HG03097 (cell line): ENCODE measurements around the gene AGBL3.
"Not testable (repeated sequence)": the region's sequence is repeated elsewhere in the genome, so short reads cannot be mapped to it uniquely, and the experiment has no call there.

Experiments
- ATAC-seq: cut with Tn5 transposase; IDR thresholded peaks from one replicate; pipeline ENCODE4 v1.9.1; 2021; ENCODE audit not compliant: unreplicated experiment, low FRiP score

The AGBL3 gene

DNA sequence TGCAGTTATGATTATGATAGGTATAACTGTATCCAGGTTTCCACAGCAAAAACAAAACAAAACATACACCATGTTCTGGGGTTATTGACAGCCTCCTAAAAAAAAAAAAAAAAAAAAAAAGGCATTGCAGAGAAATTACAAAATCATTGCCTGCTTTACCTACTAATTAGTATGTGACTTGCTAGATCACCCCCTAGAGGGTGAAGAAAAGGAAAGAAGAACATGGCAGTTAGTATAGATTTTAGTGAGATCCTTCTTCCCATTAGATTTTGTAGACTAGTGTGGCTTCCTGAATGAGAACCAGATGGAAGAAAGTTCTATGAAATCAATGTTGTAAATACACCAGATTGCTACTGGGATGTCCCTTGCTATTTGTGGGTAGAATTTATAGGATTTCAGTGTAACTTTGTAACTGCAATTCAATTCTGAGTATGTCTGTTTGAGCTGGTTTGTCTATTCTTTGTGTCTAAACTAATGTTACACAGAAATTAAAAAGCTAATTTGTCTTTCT is 24.0 kb upstream of the AGBL3 start:
- ATAC-seq, result no peak

DNA sequence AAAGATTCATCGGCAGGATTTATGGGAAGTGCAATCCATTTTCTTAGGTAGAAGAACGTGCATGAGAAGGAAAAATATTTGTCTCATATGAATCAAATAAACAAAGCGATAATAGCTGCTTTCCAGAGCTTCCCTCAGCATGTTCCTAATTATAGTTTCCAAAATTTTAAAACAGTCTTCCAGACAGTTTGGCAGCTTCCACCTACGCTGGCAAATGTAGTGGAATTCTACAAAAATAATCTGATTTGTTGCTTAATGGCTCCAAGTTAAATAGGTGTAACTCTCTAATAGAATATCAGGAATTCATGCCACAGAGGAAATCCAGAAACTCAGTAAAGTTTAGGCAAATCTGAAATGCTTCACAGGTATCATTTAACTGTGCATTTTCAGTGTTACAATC is 23.3 kb upstream of the AGBL3 start:
- no peak for ATAC-seq

DNA sequence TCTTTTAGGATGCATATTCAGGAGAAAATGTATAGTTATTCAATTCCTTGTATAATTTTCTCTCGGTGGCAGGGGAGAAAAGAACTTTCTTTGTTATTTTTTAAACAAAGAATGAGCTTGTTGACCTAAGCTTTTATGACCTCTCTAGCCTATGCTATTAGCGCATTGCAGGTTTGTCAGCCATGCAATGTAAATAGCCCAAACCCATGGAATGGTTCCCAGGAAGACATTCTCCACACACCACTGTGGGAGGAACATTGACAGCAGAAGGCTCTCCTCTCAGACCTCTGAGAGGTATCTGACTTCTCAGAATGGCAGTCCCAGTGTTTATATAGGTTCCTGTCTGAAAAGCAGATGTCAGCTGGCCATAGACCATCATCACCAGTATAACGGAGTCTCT is 19.6 kb upstream of the AGBL3 start:
- no peak for ATAC-seq

DNA sequence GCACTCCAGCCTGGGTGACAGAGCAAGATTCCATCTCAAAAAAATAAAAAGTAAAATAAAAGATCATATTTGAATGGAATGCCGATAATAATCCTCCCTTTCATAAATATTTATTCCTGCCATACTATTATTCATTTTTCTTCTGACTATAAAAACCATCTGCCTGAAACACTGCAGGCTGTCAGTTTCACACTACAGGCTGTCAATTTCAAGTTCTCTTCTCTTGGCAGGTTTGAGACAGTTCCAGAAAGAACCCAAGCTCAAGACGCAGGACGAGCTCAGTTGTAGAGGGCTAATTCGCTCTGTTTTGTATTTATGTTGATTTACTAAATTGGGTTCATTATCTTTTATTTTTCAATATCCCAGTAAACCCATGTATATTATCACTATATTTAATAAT is 18.2 kb upstream of the AGBL3 start:
- no peak for ATAC-seq

DNA sequence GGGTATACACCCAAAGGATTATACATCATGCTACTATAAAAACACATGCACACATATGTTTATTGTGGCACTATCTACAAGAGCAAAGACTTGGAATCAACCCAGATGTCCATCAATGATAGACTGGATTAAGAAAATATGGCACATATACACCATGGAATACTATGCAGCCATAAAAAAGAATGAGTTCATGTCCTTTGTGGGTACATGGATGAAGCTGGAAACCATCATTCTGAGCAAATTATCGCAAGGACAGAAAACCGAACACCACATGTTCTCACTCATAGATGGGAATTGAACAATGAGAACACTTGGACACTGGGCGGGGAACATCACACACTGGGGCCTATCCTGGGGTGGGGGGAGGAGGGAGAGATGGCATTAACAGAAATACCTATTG is 4.7 kb upstream of the AGBL3 start:
- ATAC-seq, result not testable (repeated sequence)

DNA sequence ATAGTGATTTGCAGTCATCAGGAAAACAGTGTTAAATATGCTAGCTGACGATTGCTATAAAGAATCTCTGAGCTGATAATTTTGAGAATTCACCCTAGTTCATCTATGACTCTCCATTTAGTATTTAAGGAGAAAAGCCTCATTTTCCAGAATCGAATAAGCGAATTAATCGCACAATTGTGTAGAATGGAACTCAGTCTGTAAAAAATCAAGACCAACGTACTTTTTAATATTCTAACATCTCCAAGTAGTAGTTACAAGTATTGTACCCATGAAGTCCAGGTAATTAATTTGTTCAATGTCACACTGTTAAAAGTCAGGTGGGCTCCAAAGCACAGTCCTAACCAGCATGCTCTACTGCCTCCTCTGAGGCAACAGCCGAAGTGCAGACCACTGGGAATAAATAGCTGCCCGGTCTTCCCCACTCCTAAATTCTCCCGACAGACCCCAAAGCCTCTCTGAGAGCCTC is 380 bp upstream of the AGBL3 start:
- no peak for ATAC-seq

DNA sequence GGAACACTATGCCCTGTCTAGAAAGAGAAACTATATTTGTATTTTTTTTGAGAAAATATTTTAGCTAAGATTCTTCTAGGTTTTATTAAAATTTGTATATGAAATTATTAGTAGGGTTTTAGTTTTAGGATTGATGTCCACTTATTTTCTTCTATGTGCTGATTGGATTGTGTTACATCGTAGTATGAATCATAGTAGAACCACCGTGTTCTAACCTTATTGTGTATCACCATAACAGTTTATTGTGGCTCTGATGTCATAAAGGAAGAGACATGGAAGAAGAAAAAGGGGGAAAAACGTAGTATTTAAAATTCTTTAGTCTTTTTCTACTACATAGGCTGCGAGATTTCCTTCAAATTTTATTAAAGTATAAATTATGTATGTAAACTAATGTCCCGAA is 1.9 kb downstream of the AGBL3 start:
- no peak for ATAC-seq

DNA sequence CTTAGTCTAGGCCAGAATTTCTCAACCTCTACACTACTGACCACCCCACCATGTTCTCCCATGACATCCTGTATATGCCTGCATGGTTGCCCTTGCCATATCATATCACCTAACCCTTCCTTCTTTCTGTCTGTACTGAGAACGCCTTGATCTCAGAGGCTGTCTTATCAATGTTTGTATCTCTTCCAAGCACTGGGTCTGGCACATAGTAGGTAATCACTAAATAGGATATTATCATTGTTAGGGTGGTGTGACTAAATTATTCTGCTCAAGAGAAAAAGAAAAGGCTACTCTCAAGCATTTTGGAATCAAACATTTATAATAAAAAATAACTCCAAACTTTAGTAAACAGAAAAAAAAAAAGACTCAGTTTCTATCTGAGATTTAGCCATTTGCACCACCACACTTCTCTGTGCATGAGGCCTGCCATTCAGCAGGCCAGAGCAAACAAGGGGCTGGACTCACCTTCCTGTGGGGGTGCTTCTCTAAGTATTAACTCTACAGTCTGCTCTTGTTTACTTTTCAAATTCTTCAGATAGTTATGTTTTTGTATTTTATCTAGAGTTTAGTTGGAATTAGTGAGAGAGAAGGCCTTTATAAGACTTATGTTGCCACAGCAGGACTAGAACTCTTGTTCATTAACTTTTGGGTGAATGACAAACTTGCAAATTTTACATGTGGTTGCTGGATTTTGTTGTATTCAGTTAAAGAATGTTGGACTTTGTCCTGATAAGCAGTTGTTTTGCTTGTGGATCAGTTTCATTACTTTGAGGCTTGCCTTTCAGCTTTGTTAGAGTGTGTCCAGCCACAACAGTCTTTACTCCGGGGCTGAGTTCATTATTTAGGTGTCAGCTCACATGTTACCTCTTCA is 5.4 kb downstream of the AGBL3 start:
- ATAC-seq, result no peak

DNA sequence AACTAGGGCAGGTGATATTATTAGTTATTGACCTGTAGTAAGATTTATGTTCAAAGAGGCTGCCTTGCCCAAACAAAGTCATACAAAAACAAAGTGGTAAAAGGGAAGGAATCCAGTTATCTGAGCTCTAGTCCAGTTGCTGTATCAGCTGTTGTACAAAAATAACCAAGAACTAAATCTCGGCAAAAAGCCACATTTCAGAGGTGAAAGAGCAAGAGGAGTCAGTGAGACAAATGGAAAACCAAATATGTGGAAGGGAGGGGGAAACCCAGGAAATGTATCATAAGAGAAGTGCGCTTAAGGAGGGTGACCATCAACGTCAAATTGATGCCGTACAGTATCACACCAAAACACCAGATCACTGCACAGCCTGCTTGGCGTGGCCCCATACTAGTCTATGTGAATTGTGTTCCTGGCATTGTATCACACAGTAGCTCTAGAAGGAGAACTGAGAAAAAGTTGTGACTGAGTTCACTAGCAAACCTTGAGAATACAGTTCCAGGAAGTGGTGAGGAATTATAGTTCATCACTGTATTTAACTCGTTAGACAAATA is 6.4 kb downstream of the AGBL3 start:
- peak; percentile 58 for ATAC-seq

DNA sequence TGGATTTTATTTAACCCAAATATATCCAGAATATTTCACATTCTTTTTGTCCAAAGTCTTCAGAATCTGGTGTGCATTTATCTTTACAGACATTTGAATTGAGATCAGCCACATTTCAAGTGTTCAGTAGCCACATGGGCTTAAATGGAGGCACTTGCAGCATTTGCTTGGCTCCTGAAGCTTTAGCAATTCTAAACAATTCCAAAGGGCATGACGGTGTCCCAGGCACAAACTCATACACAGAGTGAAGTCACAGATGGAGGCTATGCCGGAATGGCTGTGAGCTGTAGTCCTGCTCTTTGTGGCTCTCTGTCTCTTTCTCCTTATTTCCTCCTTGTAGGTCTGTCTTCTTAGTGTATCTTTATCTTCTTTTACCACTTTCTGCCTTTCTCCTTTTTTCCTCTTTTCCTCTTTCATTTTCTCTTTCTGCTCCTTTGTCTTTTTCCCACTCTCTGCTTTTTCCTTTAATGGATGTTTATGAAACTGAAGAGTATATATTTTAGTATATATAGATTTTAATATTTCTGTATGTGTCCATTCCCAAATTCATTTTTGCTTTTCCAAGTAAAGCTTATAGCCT is 7.7 kb downstream of the AGBL3 start:
- no peak for ATAC-seq

DNA sequence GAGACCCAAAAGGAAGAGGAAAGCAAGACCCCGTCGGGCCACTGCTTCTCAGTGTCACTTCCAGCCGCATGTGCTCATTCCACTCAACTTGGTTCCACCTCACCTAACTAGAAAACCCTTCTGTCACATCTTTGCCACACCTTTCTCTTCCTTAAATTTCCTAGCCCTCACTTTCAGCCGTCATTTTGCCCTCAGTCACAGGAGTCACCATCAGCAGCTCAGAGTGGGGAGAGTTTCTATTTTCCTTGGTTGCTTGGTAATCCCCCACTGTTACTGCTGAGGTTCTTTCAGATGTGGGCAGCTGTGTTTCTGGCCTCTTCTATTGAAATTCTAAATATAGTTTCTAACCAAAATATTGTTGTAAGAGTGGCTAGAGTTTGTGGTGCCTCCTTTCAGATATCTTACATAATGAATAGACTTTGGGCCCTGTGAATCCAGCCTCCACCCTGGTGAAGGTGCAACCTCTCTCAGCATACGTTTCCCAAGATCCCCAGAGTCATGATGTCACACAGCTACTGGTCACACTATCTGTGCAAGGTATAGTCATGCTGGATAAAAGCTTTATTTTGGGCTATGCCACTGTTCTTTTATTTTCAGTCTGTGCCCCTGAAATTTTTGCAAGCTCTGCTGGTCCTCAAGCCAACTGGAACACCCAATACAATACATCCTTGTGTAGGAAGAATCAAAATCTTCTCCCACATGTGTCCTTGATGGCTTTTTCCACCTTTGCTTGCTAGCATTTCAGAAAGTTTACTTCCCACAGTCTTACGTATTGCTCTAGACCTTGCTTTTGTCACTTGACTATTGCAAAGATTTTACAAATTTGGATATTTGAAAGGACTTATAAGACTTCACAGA is 9.2 kb downstream of the AGBL3 start:
- peak; percentile 28 for ATAC-seq

DNA sequence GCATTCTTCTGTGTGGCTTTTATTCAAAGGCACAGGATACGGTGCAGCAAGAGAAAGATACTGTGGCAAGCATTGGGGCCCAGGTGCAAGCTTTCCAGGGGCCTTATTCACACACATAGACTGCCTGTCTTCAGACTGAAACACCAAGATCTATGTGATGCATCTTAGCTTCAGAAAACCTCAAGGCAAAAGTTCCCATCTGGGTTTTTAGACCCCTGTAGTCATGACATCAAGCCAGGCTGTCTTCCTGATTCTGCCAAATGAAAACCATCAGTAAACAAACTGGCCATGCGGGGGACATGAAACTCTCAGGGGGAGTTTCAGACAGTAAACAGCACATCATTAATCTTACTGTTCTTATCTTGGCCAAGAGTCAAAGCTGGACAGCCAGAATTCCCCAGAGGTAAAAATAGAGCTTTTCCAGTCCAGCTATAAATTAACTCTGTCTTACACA is 9.8 kb downstream of the AGBL3 start:
- peak; percentile 51 for ATAC-seq

DNA sequence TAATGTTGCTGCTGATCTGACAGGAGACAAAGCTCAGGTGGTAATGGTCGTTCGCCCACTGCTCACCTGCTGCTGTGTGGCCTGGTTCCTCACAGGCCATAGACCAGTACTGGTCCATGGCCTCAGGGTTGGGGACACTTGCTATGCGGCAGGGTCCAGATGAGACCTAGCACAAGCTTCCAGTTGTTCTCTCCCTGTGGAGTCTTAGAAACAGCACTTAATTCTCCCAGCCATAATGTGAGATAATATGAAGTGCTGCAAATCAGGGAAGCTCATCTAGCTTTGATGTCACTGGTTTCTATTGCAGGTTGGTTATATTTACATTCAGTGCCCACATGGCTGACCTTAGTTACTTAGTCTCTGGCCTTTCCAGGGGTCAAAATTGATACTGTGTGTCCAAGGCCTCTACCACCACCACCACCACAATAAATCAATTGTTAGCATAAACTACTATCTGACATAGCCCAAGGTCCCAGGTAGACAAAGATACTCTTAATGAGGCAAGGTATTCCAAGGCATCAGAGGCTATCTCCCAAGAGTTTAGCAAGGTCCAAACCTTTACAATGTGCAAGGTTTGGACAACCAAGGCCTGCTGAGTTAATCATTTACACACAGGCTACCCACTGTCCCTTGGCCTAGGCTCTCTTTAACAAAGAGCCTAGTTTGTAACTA is 11.0 kb downstream of the AGBL3 start:
- no peak for ATAC-seq

DNA sequence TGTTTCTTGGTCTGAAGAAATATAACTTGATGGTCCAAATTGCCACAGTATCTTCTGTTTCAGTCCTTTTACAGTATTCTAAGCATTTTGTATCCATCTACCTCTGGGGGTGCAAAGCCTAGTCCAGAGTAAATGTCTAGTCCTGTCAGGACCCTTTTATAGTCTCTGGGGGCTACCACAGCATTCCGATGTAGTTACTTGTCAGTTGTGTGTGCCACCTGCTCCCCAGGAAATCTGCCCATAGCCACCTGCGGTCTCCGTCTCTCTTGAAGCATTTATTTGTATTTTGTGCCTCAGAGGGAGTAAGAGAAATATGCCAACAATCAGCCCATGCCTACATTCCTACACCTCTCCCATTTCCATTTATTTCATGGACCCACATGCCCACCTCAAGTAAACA is 12.8 kb downstream of the AGBL3 start:
- ATAC-seq, result no peak

DNA sequence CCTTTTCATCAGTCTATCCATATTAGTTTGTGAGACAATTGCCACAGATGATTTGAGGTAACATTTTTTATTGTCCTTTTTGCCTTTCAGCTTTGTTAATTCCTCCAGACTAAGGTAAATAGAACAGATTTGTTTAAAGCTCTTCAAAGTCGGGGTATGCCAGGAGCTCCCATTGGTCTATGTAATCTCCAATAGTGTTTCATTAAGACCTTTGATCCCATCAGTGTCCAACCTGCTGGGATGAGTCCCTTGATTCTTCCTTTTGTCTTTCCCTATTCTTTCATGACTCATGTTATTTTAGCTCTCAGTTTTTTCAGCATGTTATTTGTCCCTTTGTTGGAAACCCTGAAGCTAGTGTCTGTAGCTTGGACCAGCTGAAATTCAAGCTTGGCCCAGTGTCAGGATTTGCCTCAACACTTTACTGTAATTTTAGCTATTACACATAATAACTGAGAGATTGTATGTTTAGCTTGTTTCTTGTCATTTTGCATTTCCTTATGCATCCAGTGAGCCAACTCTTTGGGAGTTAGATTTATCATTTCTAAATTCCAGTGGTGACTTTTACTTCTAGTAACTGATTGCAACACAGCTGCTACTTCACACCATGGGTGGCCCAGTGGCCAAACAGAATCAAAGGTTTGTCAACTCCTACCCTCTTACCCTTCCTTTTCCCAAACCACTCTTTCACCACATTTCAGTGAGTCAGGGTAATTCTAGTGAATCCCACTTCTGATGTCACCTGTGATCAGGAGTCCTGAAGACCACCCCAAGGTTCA is 15.3 kb downstream of the AGBL3 start:
- ATAC-seq, result no peak

DNA sequence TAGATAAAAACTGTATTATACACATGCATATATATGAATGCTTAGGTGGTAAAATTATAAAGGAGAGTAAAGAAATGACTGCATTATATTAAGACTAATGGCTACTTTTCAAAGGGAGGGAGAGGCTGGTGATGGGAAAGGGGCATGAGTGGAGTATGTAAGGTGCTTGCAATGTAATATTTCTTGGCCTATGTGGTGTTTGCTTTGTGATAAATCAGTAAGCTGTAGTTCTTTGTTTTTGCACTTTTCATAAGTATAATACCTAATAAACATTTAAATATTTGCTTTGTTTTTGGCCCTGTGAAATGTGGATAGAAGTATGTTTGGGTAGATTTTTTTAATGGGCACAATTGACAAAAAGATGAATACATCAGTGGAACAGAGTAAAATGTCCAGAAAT is 25.9 kb downstream of the AGBL3 start:
- no peak for ATAC-seq

DNA sequence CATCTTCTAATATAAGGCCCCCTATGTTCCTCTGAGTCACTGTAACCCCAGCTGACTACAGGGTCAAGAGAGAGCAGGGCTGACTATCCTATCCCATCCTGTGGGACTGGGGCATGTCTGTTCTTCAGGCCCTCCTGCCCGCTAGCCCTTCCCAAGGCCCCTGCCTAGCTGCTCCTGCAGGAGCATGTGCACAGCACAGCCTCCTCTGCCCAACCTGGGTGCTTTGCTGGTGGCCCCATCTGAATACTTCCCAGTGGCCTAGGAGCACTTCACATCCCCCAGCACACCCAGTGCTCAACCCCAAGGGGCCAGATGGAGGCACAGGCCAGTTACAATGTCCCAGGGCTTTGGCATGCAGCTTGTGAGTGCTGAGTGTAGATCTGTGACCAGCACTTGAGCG is 37.3 kb downstream of the AGBL3 start:
- ATAC-seq, result no peak

DNA sequence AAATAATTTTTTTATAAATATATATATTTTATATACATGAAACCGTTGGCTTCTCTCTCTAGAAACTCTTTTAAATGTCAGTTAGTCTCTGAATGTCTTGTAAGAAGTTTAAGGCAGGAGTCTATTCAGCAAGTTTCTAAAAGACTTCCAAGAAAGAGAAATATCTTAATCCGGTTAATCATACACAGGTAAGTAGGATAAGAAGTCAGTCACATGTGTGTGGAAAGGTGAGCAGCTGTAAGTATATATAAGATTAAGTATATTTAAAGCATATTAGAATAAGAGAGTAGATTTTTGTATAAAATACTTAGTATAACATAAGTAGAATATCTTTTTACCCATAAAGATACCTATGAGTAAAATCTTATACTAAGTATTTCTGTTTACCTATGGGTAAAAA is 48.9 kb downstream of the AGBL3 start:
- no peak for ATAC-seq

DNA sequence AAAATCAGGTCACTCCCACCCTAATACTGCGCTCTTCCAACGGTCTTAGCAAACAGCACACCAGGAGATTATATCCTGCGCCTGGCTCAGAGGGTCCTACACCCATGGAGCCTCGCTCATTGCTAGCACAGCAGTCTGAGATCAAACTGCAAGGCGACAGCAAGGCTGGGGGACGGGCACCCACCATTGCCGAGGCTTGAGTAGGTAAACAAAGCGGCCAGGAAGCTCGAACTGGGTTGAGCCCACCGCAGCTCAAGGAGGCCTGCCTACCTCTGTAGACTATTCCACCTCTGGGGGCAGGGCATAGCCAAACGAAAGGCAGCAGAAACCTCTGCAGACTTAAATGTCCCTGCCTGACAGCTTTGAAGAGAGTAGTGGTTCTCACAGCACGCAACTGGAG is 80.7 kb downstream of the AGBL3 start:
- ATAC-seq, result not testable (repeated sequence)
